NCI-H2196 (cell line): ENCODE measurements around the gene CXCL10.
A peak's percentile ranks its signal among the peaks of the same experiment; 100 is the strongest.
"Not testable (repeated sequence)": the region's sequence is repeated elsewhere in the genome, so short reads cannot be mapped to it uniquely, and the experiment has no call there.

Source experiments
- DNase-seq: peaks from one replicate; lab custom pipeline; 2025; ENCODE audit not compliant: unreplicated experiment; lab: John Stamatoyannopoulos, UW

The CXCL10 gene

GRCh38 chr4:76023389-76023788, at the start of gene CXCL10:
TSS of gene CXCL10 (minus strand) at chr4:76023497. CDS start at chr4:76023431, 66 bp downstream.
- DNase-seq = no peak

GRCh38 chr4:76072760-76073159, 49.5 kb upstream of the CXCL10 start:
- no peak for DNase-seq

DNA sequence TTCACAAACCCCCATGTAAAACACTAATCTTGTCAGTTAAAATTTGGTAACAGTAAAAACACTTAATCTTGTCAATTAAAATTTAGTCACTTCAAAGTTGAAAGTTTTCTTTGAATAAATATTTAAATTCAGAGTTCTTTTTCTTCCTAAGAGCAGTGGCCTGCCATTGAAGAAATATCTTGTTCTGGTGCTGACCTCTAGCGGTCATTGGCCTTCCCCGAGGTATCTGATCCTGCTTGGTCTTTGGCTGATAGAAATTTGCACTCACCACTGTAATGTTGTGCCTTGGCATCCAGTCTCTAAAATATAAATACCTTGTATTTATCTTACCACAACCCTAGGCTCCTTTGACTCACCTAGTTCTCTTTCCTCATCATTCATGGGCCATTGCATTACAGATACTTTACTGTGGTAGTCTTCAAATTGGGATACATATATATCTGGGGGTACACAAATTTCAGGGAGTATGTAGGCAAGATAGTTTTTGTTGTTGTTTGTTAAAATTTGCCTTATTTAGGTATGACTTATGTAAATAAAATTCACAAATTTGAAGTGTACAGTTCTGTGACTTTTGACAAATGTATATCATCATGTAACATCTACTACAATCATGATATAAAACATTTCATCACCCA, 44.5 kb upstream of the CXCL10 start:
- peak; percentile 58 for DNase-seq

DNA sequence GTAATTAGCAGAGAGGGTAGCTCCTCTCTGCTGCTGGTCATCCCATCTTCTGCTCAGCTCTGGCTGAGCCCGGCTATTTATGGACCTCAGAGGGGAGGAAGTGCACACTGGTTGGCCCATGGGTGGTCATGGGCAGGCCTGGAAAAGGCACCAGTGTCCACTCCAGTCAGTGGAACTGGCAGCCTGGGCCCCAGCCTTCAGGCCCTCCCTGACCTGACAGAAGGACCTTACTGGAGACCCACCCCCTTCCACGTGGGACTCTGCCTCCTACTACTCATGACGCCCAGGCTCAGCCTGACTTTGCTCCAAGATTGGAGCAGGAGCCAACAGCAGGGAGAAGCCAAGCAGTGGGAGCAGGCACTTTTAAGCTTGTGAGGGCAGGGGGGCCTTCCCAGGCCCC, 43.2 kb upstream of the CXCL10 start:
- no peak for DNase-seq

DNA sequence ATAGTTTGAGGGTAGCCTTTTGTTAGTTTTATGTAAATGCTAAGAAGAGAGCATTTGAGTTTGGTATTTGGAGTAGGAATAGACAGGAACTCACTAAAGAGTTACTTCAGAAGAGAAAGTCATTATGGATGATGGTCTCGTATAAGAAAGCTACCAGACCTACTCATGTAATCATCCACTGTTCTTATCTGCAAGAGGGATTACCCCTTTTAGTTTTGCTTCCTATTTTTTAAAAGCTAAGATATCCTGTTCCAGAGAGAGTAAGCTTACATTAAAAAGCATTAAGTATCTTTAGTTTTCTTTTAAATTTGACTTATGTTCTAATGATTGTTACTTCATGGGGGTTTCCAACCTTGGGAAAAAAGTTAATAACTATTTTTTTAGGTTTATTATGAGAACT, 38.7 kb upstream of the CXCL10 start:
- no peak for DNase-seq

GRCh38 chr4:76061421-76061820, 38.1 kb upstream of the CXCL10 start:
- no peak for DNase-seq

GRCh38 chr4:76060506-76060905, 37.2 kb upstream of the CXCL10 start:
- no peak for DNase-seq

- DNase-seq = no peak
Measured at GRCh38 chr4:76059750-76060149, 36.5 kb upstream of the CXCL10 start.

DNA sequence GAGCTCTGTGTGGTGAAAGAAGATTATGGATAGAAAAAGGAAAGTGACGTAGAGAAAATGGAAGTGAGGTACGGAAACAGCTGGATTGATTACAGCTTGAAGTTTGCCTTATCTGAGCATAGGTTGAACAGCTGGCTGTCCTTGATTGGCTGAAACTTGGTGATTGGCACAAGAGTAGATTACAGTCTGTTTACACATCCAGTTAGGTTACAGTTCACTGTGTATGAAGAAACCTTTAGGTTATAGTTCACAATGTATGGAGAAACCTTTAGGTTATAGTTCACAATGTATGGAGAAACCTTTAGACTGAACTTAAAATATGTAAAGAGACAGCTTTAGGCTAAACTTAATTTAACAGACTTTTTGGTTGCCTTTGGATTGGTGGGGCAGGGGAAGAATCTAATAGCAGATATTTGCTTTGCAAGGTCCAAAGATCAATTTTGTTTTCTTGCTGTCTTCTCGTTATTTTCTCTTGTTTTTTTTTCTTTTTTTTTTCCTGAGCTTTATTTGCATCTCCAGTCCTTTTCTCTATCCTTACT, 35.7 kb upstream of the CXCL10 start:
- DNase-seq = no peak

DNA sequence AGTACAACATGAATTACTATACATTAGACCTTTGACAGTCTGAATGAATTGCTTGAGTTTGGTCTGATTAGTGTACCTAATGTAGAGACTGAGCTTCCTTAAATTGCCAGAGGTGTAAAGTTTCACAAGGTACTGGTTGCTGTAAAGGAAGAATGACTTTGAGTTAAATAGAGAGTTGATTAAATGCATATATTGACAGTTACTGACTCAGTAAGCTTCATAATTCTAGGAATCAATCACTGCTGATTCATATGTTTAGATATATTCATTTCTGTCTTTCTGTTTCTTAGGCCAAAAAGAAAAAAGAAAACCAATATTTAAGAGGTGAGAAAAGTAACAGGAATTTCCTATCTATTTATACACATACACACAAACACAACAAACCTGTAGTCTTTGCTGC, 35.0 kb upstream of the CXCL10 start:
- no peak for DNase-seq

GRCh38 chr4:76055421-76055820, 32.1 kb upstream of the CXCL10 start:
- no peak for DNase-seq

GRCh38 chr4:76055016-76055415, 31.7 kb upstream of the CXCL10 start:
- no peak for DNase-seq

DNA sequence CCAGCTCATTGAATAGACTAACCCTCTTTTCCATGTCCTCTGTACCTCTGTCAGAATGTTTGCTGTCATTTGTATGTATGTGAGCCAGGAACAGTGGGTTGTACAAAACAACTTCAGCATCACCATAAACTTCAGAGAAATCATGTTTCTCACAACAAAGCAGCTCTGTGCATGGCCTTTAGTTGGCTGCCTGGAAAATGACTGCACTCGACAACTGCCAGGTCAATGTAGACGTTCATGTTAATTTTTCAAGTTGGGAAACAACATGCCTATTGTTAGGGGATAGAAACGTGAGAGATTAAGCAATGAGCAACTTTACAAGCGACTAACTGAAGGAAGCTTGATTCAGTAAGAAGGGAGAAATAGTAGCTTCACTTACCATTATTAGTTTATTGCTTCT, 30.4 kb upstream of the CXCL10 start:
- no peak for DNase-seq

DNA sequence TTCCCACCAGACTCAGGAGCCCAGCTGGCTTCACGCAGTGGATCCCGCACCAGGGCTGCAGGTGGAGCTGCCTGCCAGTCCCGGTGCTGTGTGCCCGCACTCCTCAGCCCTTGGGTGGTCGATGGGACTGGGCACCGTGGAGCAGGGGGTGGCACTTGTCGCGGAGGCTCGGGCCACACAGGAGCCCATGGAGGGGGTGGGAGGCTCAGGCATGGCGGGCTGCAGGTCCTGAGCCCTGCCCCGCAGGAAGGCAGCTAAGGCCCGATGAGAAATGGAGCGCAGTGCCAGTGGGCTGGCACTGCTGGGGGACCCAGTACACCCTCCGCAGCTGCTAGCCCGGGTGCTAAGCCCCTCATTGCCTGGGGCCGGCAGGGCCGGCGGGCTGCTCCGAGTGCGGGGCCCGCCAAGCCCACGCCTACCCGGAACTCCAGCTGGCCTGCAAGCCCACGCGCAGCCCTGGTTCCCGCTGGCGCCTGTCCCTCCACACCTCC, 27.3 kb upstream of the CXCL10 start:
- not testable (repeated sequence) for DNase-seq

DNA sequence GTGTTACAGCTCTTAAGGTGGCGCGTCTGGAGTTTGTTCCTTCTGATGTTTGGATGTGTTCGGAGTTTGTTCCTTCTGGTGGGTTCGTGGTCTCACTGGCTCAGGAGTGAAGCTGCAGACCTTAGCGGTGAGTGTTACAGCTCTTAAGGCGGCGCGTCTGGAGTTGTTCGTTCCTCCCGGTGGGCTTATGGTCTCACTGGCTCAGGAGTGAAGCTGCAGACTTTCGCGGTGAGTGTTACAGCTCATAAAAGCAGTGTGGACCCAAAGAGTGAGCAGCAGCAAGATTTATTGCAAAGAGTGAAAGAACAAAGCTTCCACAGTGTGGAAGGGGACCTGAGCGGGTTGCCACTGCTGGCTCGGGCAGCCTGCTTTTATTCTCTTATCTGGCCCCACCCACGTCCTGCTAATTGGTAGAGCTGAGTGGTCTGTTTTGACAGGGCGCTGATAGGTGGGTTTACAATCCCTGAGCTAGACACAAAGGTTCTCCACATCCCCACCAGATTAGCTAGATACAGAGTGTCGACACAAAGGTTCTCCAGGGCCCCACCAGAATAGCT, 26.6 kb upstream of the CXCL10 start:
- DNase-seq = not testable (repeated sequence)

- DNase-seq = not testable (repeated sequence)
Measured at GRCh38 chr4:76044686-76045085, 21.4 kb upstream of the CXCL10 start.

DNA sequence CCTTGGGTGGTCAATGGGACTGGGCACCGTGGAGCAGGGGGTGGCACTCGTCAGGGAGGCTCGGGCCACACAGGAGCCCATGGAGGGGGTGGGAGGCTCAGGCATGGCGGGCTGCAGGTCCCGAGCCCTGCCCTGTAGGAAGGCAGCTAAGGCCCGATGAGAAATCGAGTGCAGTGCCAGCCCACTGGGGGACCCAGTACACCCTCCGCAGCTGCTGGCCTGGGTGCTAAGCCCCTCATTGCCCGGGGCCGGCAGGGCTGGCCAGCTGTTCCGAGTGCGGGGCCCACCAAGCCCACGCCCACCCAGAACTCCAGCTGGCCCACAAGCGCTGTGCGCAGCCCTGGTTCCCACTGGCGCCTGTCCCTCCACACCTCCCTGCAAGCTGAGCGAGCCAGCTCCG, 20.0 kb upstream of the CXCL10 start:
- not testable (repeated sequence) for DNase-seq

DNA sequence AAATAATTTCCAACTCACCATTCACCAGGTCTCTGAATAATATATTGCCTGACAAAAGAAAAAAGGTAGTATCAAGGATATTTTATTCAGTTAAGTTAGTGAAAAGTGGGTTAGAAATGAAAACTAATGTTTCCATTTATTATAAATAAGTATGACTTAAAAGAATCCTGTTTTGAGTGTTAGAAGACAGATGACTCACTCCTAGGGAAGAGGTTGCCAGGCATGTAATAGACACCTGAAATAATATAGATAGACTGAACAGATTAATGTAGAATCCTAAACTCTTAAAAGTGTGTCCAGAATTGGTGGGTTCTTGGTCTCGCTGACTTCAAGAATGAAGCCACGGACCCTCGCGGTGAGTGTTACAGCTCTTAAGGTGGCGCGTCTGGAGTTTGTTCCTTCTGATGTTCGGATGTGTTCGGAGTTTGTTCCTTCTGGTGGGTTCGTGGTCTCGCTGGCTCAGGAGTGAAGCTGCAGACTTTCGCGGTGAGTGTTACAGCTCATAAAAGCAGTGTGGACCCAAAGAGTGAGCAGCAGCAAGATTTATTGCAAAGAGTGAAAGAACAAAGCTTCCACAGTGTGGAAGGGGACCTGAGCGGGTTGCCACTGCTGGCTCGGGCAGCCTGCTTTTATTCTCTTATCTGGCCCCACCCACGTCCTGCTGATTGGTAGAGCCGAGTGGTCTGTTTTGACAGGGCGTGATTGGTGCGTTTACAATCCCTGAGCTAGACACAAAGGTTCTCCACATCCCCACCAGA, 19.1 kb upstream of the CXCL10 start:
- not testable (repeated sequence) for DNase-seq

DNA sequence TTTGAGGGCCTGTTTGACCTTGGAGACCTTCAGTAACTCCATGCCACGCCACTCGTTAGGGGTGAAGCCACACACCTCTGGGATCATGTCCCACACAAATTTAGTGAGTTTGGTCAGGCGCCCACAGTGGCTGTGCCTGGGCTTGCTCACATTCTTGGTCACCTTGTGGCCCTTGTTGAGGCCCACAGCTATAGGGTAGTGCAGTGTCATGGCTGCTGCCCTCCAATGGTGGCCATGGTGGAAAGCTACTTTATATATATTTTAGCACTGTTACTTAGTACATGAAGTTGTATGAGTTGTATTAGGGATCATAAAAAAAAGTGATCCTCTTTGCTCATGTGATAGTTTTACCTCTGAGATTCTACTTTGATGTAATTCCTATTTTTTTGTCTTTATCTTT, 13.6 kb upstream of the CXCL10 start:
- no peak for DNase-seq

DNA sequence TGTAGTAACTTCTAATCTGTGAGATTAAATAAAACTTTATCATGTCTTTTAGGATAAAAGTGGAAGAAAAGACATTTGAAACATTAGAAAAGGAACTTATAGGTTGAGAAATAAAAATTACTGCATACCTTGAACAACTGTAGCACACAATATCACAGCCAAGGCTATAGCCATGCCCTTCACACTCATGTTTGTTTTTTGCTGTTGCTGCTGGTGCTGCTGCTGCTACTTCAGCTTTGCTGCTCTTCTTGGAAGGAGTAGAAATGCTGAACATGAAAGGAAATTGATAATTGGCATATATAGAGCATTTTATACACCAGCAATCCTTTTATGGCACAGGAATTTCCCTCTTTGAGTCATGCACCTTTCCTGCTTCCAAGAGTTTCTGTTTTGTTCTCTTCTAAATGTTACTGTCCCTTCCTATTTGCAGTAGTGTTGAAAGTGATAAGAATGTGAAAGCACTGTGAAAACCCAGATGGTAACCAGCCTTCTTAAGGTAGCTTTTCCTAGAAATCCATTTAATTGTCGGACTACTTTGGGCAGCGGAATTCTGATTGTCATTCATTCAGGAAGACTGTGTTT, 12.6 kb upstream of the CXCL10 start, which contains the start of gene CXCL11:
CXCL11 (minus strand) TSS at position 272 of the 582 bp plus-strand sequence; CDS start at position 189, 83 bp downstream.
- no peak for DNase-seq

DNA sequence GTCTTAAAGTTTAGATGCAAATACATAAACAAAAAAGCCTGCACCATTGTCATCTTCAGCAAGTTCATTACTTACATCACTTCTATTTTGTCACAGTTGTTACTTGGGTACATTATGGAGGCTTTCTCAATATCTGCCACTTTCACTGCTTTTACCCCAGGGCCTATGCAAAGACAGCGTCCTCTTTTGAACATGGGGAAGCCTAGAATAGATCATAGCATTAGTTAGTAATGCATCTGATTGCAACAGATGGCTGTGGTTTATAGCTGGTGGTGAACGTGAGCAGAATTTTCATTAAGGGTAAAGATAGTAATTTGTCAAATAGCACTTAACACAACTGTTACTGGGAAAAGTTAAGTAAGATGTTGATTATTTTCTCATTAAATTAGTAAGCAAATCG, 11.8 kb upstream of the CXCL10 start:
- no peak for DNase-seq
